Stimulated activated CD8-positive, alpha-beta memory T cell treated with anti-CD3 and anti-CD28 coated beads, Interleukin-12 subunit alpha, Interleukin-12 subunit beta, amount 100 ng/mL, for 4 hours (primary cell): Measurements from ENCODE around the gene GRIN1.

Source experiments
- DNase-seq: peaks from one replicate; pipeline ENCODE4 v3.0.0-alpha.2; 2020; ENCODE audit warnings: low read depth

Gene GRIN1

DNA sequence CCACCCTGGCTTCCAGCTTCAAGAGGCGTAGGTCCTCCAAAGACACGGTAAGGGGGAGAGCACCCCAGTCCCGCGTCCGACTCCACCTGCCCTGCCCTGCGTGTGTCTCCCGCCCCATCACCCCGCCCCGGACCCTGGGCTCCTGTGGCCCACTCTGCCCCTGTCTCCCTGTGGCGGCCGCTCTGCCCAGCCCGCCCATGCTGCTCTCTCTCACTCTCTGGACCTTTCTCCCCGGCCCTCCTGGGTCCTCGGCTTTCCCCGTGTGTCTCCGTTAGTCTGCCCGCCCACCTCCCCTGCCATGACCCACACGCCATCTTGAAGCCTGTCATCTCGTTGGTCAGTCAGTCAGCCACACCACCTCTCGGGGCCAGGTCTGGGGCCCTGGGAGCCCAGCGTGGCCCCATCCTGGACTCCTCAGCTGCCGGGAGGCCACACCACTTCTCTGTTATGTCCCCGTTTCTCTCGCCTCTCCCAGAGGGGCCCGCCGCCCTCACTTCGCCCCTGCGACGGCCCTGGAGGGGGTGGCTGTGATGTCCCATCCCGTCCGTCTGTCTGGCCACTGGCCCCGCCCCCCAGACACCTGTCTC lies 26.4 kb downstream of the GRIN1 start:
- DNase-seq, result no peak

DNA sequence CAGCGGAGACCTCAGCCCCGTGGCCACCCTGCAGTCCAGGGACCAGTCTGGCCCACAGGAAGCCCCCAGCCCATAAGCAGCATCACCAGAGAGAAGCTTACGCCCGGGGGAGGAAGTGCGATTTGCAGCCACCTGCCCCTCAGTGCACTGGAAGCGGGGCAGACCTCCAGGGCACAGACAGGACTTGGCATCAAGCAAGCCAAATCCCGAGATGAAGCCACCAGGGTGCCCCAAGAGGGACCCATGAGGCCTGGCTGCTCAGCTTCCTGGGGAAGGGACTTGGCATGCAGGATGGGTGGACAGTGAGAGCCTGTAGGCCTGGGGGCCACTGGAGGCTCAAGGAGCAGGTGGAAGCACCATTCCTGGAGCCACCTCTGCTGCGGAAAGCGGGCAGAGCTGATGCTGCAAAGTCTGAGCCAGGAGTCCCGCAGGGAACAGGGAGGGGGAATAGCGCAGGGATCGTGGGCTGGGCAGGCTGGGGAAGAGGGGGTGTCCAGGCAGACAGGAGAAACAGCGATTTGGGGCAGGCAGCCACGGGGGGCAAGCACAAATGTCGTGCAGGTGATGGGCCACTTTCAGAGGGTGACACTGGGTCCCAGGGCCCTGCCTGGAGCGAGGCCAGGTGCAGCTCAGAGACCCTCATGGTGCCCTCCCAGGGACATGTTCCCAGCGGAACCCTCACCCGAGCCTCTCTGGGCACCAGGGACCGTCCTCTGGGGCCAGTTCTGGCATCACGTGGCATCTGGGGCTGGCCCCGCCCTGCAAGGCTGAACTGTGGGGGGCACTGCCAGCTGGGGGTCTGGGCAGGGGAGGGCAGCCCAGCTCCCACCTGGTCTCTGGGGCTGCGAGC lies 27.7 kb downstream of the GRIN1 start:
- no peak for DNase-seq

DNA sequence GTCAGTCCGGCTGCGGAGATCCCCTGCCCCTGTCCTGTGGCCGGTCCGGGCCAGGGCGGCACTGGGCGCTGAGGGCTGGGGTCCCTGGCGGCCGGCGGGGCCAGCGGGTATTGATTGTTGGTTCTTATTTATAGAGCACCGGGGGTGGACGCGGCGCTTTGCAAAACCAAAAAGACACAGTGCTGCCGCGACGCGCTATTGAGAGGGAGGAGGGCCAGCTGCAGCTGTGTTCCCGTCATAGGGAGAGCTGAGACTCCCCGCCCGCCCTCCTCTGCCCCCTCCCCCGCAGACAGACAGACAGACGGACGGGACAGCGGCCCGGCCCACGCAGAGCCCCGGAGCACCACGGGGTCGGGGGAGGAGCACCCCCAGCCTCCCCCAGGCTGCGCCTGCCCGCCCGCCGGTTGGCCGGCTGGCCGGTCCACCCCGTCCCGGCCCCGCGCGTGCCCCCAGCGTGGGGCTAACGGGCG lies 28.4 kb downstream of the GRIN1 start:
- no peak for DNase-seq

DNA sequence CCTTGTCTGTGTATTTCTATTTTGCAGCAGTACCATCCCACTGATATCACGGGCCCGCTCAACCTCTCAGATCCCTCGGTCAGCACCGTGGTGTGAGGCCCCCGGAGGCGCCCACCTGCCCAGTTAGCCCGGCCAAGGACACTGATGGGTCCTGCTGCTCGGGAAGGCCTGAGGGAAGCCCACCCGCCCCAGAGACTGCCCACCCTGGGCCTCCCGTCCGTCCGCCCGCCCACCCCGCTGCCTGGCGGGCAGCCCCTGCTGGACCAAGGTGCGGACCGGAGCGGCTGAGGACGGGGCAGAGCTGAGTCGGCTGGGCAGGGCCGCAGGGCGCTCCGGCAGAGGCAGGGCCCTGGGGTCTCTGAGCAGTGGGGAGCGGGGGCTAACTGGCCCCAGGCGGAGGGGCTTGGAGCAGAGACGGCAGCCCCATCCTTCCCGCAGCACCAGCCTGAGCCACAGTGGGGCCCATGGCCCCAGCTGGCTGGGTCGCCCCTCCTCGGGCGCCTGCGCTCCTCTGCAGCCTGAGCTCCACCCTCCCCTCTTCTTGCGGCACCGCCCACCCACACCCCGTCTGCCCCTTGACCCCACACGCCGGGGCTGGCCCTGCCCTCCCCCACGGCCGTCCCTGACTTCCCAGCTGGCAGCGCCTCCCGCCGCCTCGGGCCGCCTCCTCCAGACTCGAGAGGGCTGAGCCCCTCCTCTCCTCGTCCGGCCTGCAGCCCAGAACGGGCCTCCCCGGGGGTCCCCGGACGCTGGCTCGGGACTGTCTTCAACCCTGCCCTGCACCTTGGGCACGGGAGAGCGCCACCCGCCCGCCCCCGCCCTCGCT lies 29.0 kb downstream of the GRIN1 start:
- DNase-seq, result no peak

DNA sequence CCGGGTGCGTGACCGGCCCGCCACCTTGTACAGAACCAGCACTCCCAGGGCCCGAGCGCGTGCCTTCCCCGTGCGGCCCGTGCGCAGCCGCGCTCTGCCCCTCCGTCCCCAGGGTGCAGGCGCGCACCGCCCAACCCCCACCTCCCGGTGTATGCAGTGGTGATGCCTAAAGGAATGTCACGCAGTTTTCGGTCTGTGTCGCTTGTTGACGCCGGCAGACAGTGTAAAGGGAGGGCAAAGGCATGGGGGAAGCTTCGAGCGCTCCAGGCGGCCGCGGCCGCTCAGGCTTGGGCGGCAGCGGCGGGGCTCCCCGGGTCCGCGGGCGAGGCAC lies 29.6 kb downstream of the GRIN1 start:
- DNase-seq, result no peak

DNA sequence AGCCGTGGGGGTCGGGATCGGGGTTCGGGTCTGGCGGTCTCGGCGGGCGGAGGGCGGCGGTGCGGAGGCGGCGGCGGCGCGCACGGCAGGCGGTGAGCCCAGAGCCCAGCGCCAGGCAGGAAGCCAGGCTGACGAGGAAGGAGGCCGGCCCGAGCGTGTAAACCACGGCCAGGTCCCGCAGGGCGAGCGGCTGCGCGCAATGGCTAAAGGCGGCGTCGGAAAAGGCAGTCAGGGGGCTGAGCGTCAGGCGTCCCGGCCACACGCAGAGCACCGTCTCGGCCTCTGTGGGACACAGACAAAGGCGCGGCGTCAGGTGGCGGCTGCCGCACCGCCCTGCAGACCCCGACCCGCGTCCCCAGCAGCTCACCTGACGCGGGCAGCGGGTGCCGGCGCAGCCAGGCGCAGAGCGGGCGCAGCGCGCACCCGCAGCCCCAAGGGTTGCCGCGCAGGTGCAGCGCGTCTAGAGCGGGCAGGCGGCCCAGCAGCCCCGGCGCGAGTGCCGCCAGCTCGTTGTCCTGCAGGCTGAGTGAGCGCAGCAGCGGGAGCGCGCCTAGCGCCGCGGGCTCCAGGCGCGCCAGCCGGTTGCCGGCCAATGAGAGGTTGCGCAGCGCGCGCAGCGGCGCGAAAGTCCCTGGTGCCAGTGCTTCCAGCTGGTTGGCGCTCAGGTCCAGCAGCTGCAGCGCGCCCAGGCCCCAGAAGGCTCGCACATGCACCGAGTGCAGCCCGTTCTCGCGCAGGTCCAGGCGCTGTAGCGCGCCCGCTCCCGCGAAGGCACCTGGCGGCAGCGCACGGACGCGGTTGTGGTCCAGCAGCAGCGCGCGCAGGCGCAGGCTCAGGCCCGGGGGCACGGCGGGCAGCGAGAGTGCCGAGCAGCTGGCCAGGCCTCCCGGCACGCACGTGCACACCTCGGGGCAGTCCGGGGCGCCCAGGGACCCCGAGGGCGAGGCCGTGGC lies 30.2 kb downstream of the GRIN1 start:
- DNase-seq, result no peak

DNA sequence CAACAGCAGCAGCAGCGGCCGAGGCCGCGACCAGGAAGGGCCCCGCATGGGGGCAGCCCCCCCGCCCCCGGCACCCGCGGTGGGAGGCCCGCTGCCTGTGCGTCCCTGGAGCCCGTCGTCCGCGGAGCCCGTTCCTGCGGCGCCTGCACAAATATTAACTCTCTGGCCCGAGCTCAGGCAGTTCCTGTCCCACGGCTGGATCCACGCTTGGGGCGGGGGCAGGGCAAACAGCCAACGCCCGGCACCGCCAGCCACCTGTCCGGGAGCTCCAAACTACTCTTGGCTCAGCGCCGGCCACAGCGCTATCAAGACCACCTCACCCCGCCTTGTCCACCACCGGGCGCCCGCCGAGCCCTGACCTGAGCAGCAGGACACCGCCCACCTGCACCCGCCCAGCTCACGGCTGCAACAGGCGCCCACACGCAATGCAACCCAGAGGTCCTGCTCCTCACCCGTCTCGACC lies 31.0 kb downstream of the GRIN1 start, which contains the start of gene LRRC26:
LRRC26 (minus strand) TSS at position 156 of the 463 bp plus-strand sequence; CDS start at position 48, 108 bp downstream.
- DNase-seq, result no peak

DNA sequence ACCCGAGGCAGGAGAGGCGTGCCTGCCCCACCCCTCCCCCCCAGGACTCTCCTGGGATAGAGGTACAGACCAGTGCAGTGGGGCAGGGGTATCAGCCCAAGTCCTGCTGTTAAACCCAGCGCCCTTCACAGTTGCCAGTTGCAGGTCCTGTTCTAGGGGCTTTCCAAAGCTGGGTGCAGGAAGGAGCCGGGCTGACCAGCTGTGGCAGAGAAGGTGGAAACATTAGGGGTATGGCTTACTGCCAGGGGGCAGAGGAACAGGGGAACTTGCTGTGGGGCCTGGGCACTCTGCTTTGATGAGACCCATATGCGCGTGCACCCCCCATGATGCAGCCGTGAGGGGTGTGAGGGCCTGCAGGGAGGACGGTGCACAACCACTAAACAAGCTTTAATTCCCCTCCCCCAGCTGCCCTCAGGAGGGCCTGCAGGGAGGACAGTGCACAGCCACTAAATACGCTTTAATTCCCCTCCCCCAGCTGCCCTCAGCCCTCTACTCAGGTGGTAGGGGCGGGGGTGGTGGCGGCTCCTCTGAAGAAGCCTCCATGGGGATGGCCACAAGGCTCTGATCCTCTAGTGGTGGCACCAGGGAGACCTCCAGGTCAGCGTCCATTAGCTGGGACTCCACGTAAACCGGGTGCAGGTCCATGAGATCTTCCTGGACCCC lies 31.7 kb downstream of the GRIN1 start:
- DNase-seq, result no peak

DNA sequence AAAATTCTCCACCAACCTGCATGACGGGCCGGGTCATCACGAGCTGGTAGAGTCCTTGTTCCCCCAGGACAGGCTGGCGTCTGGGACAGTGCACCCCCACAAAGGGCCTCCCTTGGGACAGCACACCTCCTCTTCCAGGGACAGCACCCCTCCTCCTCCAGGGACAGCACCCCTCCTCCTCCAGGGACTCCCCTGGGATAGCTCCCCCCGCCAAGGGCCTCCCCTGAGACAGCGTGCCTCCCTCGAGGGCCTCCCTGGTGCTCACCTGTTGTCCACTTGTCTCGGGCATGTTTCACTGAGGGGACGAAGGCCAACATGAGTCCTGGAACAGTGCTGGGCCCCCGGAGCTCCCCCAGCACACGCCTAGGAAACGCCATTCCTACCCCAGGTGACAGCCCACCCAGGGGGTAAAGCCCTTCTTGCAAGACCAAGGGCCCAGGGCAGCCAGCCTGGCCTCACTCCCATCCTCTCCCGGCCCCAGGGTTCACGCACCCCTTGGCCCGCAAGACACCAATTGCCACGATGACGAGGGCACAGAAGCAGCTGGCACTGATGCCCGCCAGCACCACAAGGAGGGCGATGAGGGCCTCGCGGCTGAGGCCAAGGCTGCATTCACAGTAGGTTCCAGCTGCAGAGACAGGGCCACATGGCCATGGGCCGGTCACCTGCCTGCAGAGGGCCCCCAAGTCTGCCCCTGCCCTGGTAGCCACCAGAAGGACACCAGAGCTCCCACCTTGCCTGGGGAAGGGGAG lies 32.4 kb downstream of the GRIN1 start:
- DNase-seq, result no peak

DNA sequence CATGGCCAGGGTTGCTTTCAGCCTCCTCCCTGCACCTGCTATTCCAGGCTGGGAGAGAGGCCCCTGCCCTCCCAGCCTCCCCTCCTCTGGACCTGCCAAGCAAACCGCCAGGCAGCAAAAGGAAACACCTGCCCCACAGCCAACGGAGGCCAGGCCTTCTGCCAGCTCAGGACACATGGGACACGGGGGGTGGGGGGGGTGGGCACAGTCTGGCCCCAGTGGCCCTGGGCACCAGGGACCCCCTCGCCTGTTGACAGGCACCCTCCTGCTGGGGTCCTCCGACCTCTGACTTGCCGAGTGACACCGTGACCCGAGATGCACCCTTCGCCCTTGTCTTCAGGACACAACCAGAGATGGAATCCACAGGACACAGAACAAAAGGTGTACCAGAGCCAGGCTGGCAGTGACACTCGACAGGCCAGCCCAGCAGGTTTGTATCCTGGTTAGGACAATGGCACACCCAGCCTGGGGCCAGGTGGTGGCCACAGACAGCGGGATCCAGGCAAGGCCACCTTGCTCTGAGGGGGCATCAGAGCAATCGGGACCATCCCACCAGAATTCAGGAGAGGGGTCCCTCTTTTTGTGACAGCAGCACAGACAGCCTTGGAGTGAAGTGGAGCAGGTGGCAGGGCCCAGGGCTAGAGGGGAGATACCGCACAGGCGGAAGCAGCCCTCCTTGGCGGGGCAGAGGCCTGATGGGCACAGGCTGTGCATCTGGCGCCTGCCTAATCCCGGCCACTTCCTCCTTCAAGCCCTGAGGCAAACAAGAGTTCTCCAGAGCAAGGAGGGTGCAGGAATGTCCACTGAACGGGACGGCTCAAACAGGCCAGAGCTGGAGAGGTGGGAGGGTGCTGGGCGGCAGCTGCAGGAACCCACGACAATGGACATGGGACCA lies 34.2 kb downstream of the GRIN1 start:
- no peak for DNase-seq

DNA sequence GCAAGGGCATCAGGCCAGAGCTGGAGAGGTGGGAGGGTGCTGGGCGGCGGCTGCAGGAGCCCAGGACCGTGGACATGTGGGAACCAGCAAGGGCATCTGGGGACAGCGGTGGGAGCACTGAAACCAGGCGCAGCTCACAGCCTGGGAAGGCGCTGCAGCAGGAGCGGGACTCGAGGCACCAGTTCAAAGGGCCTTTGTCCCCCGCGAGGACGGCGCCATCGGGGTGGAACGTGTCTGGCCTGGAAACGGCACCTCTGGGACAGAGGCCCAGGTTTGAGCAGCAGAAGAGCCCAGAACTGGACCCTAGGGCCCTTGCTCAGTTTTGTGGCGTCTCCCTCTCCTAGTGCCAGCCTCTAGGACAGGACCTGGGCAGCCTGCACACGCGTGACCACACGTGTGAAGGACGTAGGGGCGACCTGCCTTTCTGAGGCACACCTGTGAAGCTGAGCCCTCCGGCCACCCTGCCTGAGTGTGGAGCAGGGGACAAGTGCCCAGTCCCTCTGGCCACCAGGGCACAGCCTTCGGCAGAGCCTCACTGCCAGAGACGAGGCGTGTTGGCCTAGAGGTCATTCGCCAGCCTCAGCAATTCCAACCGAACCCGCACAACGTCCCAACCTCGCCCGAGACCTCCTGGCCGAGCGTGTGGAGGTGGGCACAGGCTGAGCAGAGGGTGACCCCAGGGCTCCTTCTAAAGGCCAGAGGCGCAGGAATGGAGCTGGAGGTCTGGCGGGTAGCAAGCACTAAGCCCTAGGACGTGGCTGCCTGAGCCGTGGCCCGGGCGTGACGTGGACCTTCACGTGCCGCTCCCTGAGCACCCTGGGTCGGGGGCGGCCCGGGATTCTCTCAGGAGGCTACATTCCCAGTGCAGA lies 35.1 kb downstream of the GRIN1 start:
- DNase-seq, result no peak

DNA sequence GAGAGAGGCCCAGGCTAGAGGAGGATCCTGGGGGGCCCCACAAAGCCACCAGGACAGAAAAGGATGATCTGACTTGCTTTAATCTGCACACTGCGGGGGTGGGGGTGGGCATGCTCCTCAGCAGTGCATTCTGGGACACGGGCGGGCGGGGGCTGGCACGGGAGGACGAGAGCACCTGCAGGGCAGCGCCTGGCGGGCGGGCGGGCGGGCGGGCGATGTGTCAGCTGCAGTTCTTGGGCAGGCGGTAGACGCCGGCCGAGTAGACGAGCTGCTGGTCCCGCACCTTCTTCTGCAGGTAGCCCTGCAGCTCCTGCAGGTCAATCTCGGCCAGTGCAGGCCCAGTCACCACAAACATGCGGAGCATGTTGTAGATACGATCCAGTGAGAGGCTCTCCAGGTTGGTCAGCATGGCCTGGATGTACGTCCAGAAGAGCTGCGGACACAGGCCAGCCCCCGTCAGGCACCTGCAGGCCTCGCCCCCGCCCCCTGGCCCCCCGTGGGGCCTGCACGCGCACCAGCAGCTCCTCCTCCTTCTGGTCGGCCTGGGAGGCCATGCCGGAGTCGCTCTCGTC lies 35.9 kb downstream of the GRIN1 start:
- DNase-seq, result no peak

DNA sequence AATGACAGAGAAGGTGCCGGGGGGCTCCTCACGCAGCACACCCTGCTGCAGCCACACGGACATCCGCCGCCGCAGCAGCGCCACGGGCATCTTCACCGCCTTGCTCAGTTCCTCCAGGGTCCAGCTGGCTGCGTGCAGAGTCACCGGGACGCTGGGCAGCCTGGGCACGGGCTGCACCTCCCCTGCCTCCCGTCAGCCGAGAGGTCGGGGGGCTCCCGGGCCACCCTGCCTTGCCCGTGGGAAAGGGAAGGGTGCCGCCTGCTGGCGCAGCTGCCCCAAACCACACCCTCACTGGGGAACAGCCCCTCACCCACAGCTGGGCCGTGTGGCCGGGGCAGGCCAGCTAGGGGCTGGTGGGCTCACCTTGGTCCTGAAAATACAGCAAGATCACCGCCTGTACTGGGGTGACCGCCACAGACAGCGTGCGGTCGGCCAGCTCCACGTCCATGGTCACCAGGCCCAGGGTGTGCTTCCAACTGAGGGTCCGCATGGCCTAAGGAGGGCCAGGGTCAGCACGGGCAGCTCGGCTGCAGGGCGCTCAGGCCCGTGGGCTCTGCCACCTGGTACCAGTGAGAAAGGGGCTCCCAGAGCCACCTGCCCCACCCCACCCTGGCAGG lies 36.5 kb downstream of the GRIN1 start:
- DNase-seq, result no peak

DNA sequence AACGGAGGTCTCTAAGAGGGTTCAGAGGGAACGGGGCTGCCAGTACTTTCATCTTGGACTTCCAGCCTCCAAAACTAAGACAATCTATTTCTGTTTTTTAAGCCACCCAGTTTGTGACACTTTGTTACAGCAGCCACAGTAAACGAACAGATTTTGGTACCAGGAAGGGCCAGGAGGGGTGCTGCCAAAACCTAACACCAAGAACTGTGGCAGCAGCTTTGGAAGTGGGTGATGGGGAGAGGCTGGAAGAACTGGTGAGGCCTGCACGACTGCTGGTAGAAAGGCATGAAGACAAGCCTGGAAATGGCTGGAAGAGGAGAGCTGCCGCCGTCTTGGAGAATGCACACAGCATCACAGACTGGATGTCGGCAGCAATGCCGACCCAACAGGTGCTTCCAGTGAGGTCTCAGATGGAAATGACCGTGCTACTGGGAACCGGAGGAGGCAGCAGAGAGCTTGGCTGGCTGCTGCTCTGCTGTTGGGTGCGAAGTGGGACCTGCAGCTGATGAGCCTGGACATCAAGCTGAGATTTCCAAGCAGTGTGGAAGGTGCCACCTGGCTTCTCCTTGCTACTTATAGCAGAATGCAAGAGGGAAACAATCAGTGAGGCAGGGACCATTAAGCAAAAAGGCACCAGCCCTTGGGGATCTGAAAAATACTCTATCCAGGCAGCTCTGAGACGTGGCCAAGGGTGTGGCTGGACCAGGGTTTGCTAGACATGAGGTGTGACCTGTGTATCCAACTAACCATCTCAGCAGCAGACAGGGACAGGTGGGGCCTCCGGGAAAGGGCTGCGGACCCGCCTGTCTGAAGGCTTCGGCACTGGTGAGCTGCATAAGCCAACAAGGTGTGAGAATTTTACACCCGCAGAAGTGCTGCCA lies 37.6 kb downstream of the GRIN1 start:
- DNase-seq, result no peak

DNA sequence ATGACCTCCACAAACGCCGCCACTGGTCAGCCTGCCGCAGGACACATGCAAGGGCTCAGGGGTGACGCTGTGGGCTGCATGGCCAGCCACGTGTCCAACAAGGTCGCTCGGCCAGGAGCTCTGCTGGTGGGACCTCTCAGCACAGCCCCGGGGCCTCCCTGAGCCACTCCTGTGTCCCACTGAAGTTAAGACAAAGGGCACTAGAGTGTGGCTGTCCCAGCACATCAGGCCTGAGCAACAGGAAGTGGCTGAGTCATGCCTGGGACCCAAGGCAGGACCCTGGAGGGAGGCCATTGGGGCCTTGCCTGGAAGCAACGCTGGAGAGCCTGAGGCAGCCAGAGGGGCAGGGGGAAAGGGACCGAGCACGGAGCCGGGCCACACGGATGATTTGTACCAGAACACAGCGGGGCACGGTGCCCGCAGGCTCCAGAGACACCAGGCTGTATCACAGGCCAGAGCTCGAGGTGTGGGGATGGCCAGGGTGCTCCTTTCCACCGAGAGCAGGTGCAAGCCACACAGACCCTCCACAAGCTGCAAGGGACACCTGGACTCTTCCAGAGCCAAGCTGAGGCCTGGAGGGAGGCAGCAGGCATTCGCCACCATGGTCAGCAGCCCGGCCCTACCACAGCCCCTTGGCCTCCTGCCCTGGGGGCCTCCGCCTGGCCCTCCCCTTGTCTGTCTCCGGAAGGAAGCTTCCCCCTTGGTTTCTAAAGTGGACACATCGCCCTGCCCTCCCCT lies 39.4 kb downstream of the GRIN1 start:
- DNase-seq, result no peak
